Liver (tissue), 3 donors: ENCODE data around the gene BSDC1.
A peak's percentile ranks its signal among the peaks of the same experiment; 100 is the strongest.

Experiments used
- CTCF ChIP-seq: fragments of 150-350 bp; IDR thresholded peaks from 2 replicates; pipeline ENCODE4 v1.5.1; 2017; ENCODE audit warnings: improper control_type of control experiment, low read depth, low read length; ENCODE audit not compliant: missing input control
- FOXA2 ChIP-seq: IDR thresholded peaks from 2 replicates; pipeline ENCODE4 v1.6.1; 2016; ENCODE audit warnings: antibody characterized with exemption
- GABPA ChIP-seq, 2 donors: IDR thresholded peaks in 1 of 2; conservative IDR thresholded peaks in 1 of 2; 2 replicates each; pipeline ENCODE4 v1.6.1; 2016; ENCODE audit warnings: antibody characterized with exemption in 2 of 2, mild to moderate bottlenecking in 1 of 2, moderate library complexity in 1 of 2
- JUND ChIP-seq, 2 donors: IDR thresholded peaks; 2 replicates each; pipeline ENCODE4 v1.6.1; 2016; ENCODE audit warnings: antibody characterized with exemption in 2 of 2
- MAX ChIP-seq: IDR thresholded peaks from 2 replicates; pipeline ENCODE4 v1.6.1; 2016; ENCODE audit warnings: antibody characterized with exemption
- NR2F2 ChIP-seq: IDR thresholded peaks from 2 replicates; pipeline ENCODE4 v1.6.1; 2016; ENCODE audit warnings: antibody characterized with exemption
- RAD21 ChIP-seq, 2 donors: IDR thresholded peaks; 2 replicates each; pipeline ENCODE4 v1.6.1; 2016; ENCODE audit warnings: antibody characterized with exemption in 2 of 2, mild to moderate bottlenecking in 2 of 2
- RXRA ChIP-seq, 2 donors: IDR thresholded peaks; 2 replicates each; pipeline ENCODE4 v1.6.1; 2017 to 2018; ENCODE audit warnings: antibody characterized with exemption in 2 of 2, mild to moderate bottlenecking in 1 of 2
- TAF1 ChIP-seq: conservative IDR thresholded peaks from 2 replicates; pipeline ENCODE4 v1.6.1; 2016; ENCODE audit warnings: antibody characterized with exemption, mild to moderate bottlenecking
- YY1 ChIP-seq: IDR thresholded peaks from 2 replicates; pipeline ENCODE4 v1.6.1; 2016; ENCODE audit warnings: antibody characterized with exemption, mild to moderate bottlenecking
- ZBTB33 ChIP-seq: IDR thresholded peaks from 2 replicates; pipeline ENCODE4 v1.6.1; 2016; ENCODE audit warnings: antibody characterized with exemption
- donor health status: healthy.
- donor health status: healthy.

- no peak for TF ChIP-seq CTCF
- TF ChIP-seq GABPA (IDR thresholded peaks at IDR 0.05 in 1 of 2, conservative IDR thresholded peaks at IDR 0.05 in 1 of 2), result peak; percentile 7 to 78
- TF ChIP-seq ZBTB33, result peak; percentile 95
- TF ChIP-seq RXRA (IDR thresholded peaks at IDR 0.05), result peak; percentile 96
- TF ChIP-seq RAD21 (IDR thresholded peaks at IDR 0.05), result peak; percentile 48 to 52
- peak; percentile 72 for TF ChIP-seq MAX
- peak; percentile 38 for TF ChIP-seq FOXA2
- TF ChIP-seq NR2F2, result peak; percentile 91
- peak; percentile 93 to 97 for TF ChIP-seq JUND (IDR thresholded peaks at IDR 0.05)
- TF ChIP-seq YY1, result peak; percentile 99
- TF ChIP-seq TAF1, result peak; percentile 95
Measured at GRCh38 chr1:32394141-32394889, at the start of gene BSDC1.
